PC-9 (cell line): Measurements from ENCODE around the gene MTOR. TPM values are rescaled to one million over a fixed set of nuclear protein-coding genes. Genes with fewer than 3 reads are reported as not detected.

ENCODE experiments used
- BruUV-seq: library from RNA; stranded (reverse); fragments of 400-500 nt; replicated peaks from 2 replicates; lab custom pipeline; 2021; lab: Mats Ljungman, UMichigan
- CTCF ChIA-PET: fragments of 300-600 bp; sonication (Branson Sonifier 250); formaldehyde crosslinking; loops from one replicate; lab custom pipeline; 2022; ENCODE audit warnings: antibody characterized with exemption; lab: Charles Lee
- POLR2A ChIA-PET: fragments of 300-600 bp; sonication (Branson Sonifier 250); formaldehyde crosslinking; loops from one replicate; lab custom pipeline; 2022; ENCODE audit warnings: antibody characterized with exemption; ENCODE audit not compliant: unreplicated experiment; lab: Charles Lee
- DNase-seq, 2 experiments: peaks; one replicate each; pipeline versions ENCODE4 v3.0.0 to v3.0.0-alpha.2; 2015 to 2022; ENCODE audit warnings: mixed read lengths in 1 of 2
- H2AFZ ChIP-seq: fragments of 200-600 bp; sonication (generic); 2 replicates; pipeline ENCODE4 v1.8.1; 2017; ENCODE audit warnings: antibody characterized with exemption
- H3F3A ChIP-seq: fragments of 200-600 bp; sonication (generic); 2 replicates; pipeline ENCODE4 v1.8.1; 2017; ENCODE audit warnings: antibody characterized with exemption, mild to moderate bottlenecking, low read depth; ENCODE audit not compliant: insufficient read depth
- H3K27ac ChIP-seq: fragments of 200-600 bp; sonication (generic); 2 replicates; pipeline ENCODE4 v1.6.1; 2016; ENCODE audit warnings: mixed run types
- H3K27me3 ChIP-seq: fragments of 200-600 bp; sonication (generic); 2 replicates; pipeline ENCODE4 v1.6.1; 2016; ENCODE audit warnings: low read depth, mixed run types; ENCODE audit not compliant: insufficient read depth
- H3K36me3 ChIP-seq: fragments of 200-600 bp; sonication (generic); 2 replicates; pipeline ENCODE4 v1.6.1; 2016; ENCODE audit warnings: low read depth, mixed run types
- H3K4me1 ChIP-seq: fragments of 200-600 bp; sonication (generic); replicated peaks from 2 replicates; pipeline ENCODE4 v1.6.1; 2016; ENCODE audit warnings: mixed run types; ENCODE audit not compliant: insufficient read depth
- H3K4me2 ChIP-seq: fragments of 200-600 bp; sonication (generic); 2 replicates; pipeline ENCODE4 v1.6.1; 2017; ENCODE audit warnings: mixed run types
- H3K4me3 ChIP-seq: fragments of 200-600 bp; sonication (generic); 2 replicates; pipeline ENCODE4 v1.6.1; 2016; ENCODE audit warnings: mixed run types
- H3K79me2 ChIP-seq: fragments of 200-600 bp; sonication (generic); 2 replicates; pipeline ENCODE4 v1.6.1; 2017; ENCODE audit warnings: low read depth, mixed run types
- H3K9me2 ChIP-seq: fragments of 200-600 bp; sonication (generic); 2 replicates; pipeline ENCODE4 v1.8.1; 2017; ENCODE audit warnings: mild to moderate bottlenecking; ENCODE audit not compliant: insufficient read depth
- H3K9me3 ChIP-seq: fragments of 200-600 bp; sonication (generic); 2 replicates; pipeline ENCODE4 v1.8.1; 2016; ENCODE audit warnings: low read depth; ENCODE audit not compliant: insufficient read depth
- H4K20me1 ChIP-seq: fragments of 200-600 bp; sonication (generic); 2 replicates; pipeline ENCODE4 v1.8.1; 2017; ENCODE audit not compliant: insufficient read depth
- EZH2 ChIP-seq: fragments of 200-600 bp; sonication (generic); IDR thresholded peaks from 2 replicates; pipeline ENCODE4 v1.8.0; 2017; ENCODE audit warnings: antibody characterized with exemption, low read depth
- intact Hi-C: fragments of 100-400 bp; cut with micrococcal nuclease; formaldehyde crosslinking; loops from one replicate; pipeline ENCODE4 v1.10.0; 2022; ENCODE audit not compliant: unreplicated experiment
- total RNA-seq: library from RNA; stranded (reverse); gene quantifications from 2 replicates; pipeline ENCODE4 v1.2.3, GENCODE V29; 2021
- TF ChIP-seq, protein P1 (sequence below): fragments of 200-600 bp; sonication (generic); conservative IDR thresholded peaks from 2 replicates; pipeline ENCODE4 v1.6.1; 2017; ENCODE audit warnings: mixed run types, antibody characterized with exemption, mild to moderate bottlenecking, moderate library complexity

Gene MTOR
- total RNA-seq, 1 experiment from 2014 or later, result 37.4 TPM

DNA sequence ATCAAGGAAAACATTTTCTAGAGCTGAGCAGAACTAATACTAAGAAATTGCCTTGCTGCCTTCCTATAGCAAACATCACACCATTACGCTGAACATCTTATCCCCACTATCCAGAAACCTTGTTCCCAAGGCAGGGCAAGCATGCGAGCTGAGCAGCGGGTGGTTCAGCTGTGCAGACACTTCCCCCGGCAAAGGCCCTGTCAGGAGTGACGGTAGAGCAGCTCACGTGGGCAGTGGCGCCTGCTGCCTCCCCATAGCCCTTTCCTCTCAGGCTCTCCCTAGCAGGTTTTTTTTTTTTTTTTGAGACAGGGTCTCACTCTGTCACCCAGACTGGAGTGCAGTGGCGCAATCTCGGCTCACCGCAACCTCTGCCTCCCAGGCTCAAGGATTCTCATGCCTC, 86.9 kb downstream of the MTOR start:
- no peaks in the 10 kb centered on the region for H3K36me3 ChIP-seq
- POLR2A ChIA-PET, result no interaction called here
- H3K27ac ChIP-seq, result no peak overlapping the region
- no peak overlapping the region for H3K4me3 ChIP-seq
- CTCF ChIA-PET, result no interaction called here
- no peaks in the 10 kb centered on the region for H3K27me3 ChIP-seq
- no peak overlapping the region for H3K4me2 ChIP-seq
- peaks cover 2% of the 10 kb centered on the region; the same call in 1 of the 2 replicates for H3F3A ChIP-seq
- intact Hi-C loops, result no loop called here
- H3K4me1 ChIP-seq, result peaks cover 12% of the 10 kb centered on the region
- no peak for TF ChIP-seq EZH2
- TF ChIP-seq, protein P1, sequence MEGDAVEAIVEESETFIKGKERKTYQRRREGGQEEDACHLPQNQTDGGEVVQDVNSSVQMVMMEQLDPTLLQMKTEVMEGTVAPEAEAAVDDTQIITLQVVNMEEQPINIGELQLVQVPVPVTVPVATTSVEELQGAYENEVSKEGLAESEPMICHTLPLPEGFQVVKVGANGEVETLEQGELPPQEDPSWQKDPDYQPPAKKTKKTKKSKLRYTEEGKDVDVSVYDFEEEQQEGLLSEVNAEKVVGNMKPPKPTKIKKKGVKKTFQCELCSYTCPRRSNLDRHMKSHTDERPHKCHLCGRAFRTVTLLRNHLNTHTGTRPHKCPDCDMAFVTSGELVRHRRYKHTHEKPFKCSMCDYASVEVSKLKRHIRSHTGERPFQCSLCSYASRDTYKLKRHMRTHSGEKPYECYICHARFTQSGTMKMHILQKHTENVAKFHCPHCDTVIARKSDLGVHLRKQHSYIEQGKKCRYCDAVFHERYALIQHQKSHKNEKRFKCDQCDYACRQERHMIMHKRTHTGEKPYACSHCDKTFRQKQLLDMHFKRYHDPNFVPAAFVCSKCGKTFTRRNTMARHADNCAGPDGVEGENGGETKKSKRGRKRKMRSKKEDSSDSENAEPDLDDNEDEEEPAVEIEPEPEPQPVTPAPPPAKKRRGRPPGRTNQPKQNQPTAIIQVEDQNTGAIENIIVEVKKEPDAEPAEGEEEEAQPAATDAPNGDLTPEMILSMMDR, result no peak
- H3K79me2 ChIP-seq, result no peaks in the 10 kb centered on the region
- DNase-seq, result no peak
- no peaks in the 10 kb centered on the region for H3K9me2 ChIP-seq
- no TSS peak for BruUV-seq
- H3K9me3 ChIP-seq, result no peaks in the 10 kb centered on the region
- H2AFZ ChIP-seq, result no peak overlapping the region
- H4K20me1 ChIP-seq, result no peaks in the 10 kb centered on the region

DNA sequence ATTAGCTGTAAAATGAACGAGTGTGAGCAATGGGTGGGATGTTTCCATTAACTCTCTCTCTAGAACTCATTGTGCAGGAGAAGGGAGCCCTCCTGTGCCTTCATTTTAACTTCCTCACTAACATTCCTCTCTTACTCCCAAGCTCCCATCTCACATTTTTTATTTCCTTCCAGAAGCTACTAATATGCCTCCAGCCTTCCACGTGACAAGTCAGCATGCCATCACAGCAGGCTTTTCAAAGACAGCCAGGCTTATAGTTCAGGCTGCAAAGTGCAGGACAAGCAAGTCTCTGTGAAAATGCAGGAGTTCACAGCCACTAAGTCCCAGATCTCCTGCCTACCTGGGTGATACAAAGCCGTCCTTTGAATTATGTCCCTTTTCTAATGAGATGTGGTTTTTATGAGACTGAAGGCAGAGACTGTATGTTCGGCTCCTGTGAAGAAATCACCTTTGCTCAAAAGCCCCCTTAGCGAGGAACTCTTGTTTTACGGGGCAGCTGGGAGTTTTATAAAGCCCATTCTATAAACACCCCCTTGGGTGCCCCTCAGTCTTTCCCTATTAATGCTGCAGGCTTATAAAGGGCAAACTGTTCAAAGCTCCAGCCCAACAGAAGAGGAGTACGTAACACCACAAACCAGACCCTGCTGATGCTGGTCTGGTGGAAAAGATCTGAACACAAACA, 87.9 kb downstream of the MTOR start:
- H2AFZ ChIP-seq, result no peak overlapping the region
- H3K9me2 ChIP-seq, result no peaks in the 10 kb centered on the region
- no peak overlapping the region for H3K27ac ChIP-seq
- TF ChIP-seq, protein P1, result no peak
- TF ChIP-seq EZH2, result no peak
- ChIA-PET CTCF (no interaction called here), POLR2A (no interaction called here)
- no peak for DNase-seq
- no peaks in the 10 kb centered on the region for H3K9me3 ChIP-seq
- no peaks in the 10 kb centered on the region for H3K79me2 ChIP-seq
- BruUV-seq, result no TSS peak
- H3K4me2 ChIP-seq, result no peak overlapping the region
- no peak overlapping the region for H3K4me3 ChIP-seq
- H3K4me1 ChIP-seq, result peaks cover 2% of the 10 kb centered on the region; the same call in 1 of the 2 replicates
- no peaks in the 10 kb centered on the region for H3K27me3 ChIP-seq
- intact Hi-C loops, result no loop called here
- no peaks in the 10 kb centered on the region for H3K36me3 ChIP-seq
- H4K20me1 ChIP-seq, result no peaks in the 10 kb centered on the region
- H3F3A ChIP-seq, result no peaks in the 10 kb centered on the region

DNA sequence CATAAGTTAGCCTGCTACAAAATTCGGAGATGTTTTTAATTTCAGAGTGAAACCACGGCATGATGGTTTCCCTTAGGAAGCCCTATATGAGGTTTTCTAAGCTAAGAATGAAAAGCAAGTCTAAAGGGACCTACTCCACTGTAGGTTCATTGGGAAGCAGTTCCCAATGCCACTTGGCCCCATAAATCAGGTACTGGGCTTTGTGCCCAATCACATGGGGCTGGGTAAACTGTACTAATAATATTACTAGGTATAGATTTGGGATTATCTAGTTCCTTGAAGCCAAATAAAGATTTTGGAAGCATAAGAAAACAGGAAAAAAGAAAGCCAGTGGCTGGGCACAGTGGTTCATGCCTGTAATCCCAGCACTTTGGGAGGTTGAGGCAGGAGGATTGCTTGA, 92.2 kb downstream of the MTOR start:
- no peaks in the 10 kb centered on the region for H3F3A ChIP-seq
- CTCF ChIA-PET, result no interaction called here
- no peak for DNase-seq

More for the DNA sequence above, 92.2 kb downstream of the MTOR start:
- Histone ChIP-seq H3K9me2 (no peaks in the 10 kb centered on the region), H3K79me2 (no peaks in the 10 kb centered on the region), H3K9me3 (no peaks in the 10 kb centered on the region), H3K27me3 (no peaks in the 10 kb centered on the region), H4K20me1 (no peaks in the 10 kb centered on the region), H2AFZ (no peak overlapping the region), H3K4me1 (no peaks in the 10 kb centered on the region), H3K36me3 (no peaks in the 10 kb centered on the region), H3K27ac (no peak overlapping the region), H3K4me3 (no peak overlapping the region), H3K4me2 (no peak overlapping the region)
- POLR2A ChIA-PET, result no interaction called here
- BruUV-seq, result no TSS peak
- TF ChIP-seq EZH2, result no peak
- TF ChIP-seq, protein P1, result no peak
- intact Hi-C loops, result no loop called here
